ENCODE data around the gene CXCL11.

DNA sequence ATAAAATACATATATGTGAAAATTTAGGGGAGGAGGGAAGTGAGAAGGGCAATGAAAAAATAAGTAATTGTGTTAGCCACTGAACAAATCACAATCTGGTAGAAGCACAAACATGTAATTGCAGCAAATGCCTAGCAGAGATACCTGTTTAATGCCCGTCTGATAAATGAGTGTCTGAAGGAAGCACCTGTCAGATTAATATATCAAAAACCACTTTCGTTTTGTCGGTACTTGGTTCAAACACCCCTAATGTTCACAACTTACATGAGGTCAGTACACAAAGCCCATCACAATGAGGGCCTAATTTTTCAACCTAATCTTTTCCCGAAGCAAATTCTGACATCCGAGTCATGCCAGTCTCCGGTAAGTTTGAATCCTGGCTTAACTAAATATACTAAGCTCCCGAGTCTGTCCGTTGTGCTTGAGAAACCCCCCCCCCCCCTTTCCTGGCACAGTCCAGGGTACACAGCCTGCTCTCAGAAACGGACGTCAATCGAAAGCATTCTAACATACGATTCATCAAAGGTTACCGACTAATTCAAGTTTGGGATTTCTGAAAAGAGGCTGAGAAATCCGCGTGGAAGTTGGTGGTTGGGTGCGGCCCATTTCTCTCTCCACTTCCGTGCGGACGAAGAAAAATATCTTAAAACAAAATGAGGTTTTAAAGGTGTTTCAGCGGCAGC, 45.9 kb downstream of the CXCL11 start:
- TF ChIP-seq, protein P1, sequence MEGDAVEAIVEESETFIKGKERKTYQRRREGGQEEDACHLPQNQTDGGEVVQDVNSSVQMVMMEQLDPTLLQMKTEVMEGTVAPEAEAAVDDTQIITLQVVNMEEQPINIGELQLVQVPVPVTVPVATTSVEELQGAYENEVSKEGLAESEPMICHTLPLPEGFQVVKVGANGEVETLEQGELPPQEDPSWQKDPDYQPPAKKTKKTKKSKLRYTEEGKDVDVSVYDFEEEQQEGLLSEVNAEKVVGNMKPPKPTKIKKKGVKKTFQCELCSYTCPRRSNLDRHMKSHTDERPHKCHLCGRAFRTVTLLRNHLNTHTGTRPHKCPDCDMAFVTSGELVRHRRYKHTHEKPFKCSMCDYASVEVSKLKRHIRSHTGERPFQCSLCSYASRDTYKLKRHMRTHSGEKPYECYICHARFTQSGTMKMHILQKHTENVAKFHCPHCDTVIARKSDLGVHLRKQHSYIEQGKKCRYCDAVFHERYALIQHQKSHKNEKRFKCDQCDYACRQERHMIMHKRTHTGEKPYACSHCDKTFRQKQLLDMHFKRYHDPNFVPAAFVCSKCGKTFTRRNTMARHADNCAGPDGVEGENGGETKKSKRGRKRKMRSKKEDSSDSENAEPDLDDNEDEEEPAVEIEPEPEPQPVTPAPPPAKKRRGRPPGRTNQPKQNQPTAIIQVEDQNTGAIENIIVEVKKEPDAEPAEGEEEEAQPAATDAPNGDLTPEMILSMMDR (IDR thresholded peaks at IDR 0.05; ENCODE audit: low read length): no peak
- no peak for TF ChIP-seq EZH2 (IDR thresholded peaks at IDR 0.05; ENCODE audit: borderline replicate concordance, low read length)

Measured in OCI-LY1 (cell line).